Measurements from ENCODE around the gene MYH9.
"Not testable (repeated sequence)": the region's sequence is repeated elsewhere in the genome, so short reads cannot be mapped to it uniquely, and the experiment has no call there.

Gene MYH9

DNA sequence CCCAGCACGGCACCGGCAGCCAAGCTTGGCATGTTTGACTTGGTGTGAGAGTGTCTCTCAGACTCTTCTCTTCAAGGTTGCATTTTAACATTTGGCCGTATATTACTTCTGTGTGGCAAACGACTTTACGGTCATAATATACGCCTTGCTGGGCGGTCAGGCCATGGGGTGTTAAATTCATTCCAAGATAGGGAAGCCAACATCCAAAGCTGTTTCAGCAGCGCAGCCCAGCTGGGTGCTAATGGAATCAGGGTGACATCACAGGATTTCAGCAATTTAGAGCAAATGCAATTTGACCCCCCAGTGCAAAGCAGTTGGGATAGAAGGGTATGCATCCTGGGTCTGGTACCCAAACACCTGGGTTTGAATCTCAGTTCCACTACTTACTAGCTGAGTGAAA is 16.7 kb upstream of the MYH9 start:
- Mint-ChIP-seq H3K4me3 (no peak overlapping the region), H3K27me3 (no peaks in the 10 kb centered on the region), H3K27ac (no peak overlapping the region)

DNA sequence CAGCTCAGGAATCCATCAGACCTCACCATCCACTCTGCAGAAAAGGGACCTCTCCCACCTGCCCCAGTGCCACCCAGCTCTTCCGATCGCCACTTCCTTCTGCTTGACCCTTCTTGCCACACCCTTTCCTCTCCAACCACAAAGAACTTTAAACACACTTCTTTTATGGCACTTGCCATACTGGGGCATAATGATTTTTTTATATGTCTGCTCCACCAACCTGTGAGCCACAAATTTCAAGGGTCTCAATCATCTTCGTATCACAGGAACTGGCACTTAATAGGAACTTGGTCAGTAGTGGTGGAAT is 11.7 kb upstream of the MYH9 start:
- H3K27me3 Mint-ChIP-seq: no peaks in the 10 kb centered on the region
- no peak overlapping the region for H3K4me3 Mint-ChIP-seq
- no peaks in the 10 kb centered on the region for H3K36me3 Mint-ChIP-seq (ENCODE audit: low read depth)
- no peak overlapping the region for H3K27ac Mint-ChIP-seq
- no peaks in the 10 kb centered on the region for H3K9me3 Mint-ChIP-seq
- H3K4me1 Mint-ChIP-seq (ENCODE audit: low read depth): peaks cover 26% of the 10 kb centered on the region

More for the DNA sequence above, 16.7 kb upstream of the MYH9 start:
- H3K4me1 Mint-ChIP-seq (ENCODE audit: low read depth): peaks cover 48% of the 10 kb centered on the region
- H3K36me3 Mint-ChIP-seq (ENCODE audit: low read depth): no peaks in the 10 kb centered on the region
- no peaks in the 10 kb centered on the region for H3K9me3 Mint-ChIP-seq

- no peaks in the 10 kb centered on the region for H3K27me3 Mint-ChIP-seq
- no peaks in the 10 kb centered on the region for H3K36me3 Mint-ChIP-seq (ENCODE audit: low read depth)
- H3K4me3 Mint-ChIP-seq: no peak overlapping the region
- no peak overlapping the region for H3K27ac Mint-ChIP-seq
- H3K9me3 Mint-ChIP-seq: no peaks in the 10 kb centered on the region
- peaks cover 23% of the 10 kb centered on the region for H3K4me1 Mint-ChIP-seq (ENCODE audit: low read depth)
These were observed 11.1 kb upstream of the MYH9 start for GRCh38 chr22:36398601-36399471.

GRCh38 chr22:36397131-36398093 is 9.6 kb upstream of the MYH9 start:
- H3K27me3 Mint-ChIP-seq: no peaks in the 10 kb centered on the region
- no peak overlapping the region for H3K27ac Mint-ChIP-seq
- H3K4me3 Mint-ChIP-seq: no peak overlapping the region
- peaks cover 22% of the 10 kb centered on the region for H3K4me1 Mint-ChIP-seq (ENCODE audit: low read depth)
- no peaks in the 10 kb centered on the region for H3K9me3 Mint-ChIP-seq
- H3K36me3 Mint-ChIP-seq (ENCODE audit: low read depth): no peaks in the 10 kb centered on the region

GRCh38 chr22:36395915-36396314 is 8.1 kb upstream of the MYH9 start:
- Mint-ChIP-seq H3K27ac (no peak overlapping the region), H3K4me3 (no peak overlapping the region), H3K27me3 (no peaks in the 10 kb centered on the region), H3K9me3 (no peaks in the 10 kb centered on the region), H3K36me3 (ENCODE audit: low read depth) (no peaks in the 10 kb centered on the region), H3K4me1 (ENCODE audit: low read depth) (peaks cover 25% of the 10 kb centered on the region)

GRCh38 chr22:36395055-36395849 is 7.5 kb upstream of the MYH9 start:
- no peaks in the 10 kb centered on the region for H3K36me3 Mint-ChIP-seq (ENCODE audit: low read depth)
- no peaks in the 10 kb centered on the region for H3K27me3 Mint-ChIP-seq
- peaks cover 30% of the 10 kb centered on the region for H3K4me1 Mint-ChIP-seq (ENCODE audit: low read depth)
- peak overlapping the region; percentile 51 for H3K27ac Mint-ChIP-seq
- no peaks in the 10 kb centered on the region for H3K9me3 Mint-ChIP-seq
- no peak overlapping the region for H3K4me3 Mint-ChIP-seq

DNA sequence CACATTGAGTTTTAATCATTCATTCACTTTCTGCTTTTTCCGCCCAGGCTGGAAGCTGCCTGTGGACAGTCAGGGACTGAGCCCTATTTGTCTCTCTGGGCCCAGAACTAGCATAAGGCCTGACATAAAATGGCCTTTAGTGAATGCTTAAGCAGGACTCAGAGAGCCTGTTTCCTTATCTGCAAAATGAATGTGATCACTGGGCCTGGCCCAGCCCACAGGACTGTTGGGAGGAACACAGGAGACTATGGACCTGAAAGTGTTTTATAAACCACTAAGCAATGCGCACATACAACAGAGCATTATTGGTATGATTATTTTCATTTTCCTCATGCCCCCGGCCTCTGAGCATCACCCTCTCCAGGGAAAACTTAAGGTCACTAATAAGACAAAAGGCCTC is 3.9 kb upstream of the MYH9 start:
- Mint-ChIP-seq H3K4me3 (no peak overlapping the region), H3K27ac (peak overlapping the region; percentile 36)

GRCh38 chr22:36389122-36389521 is 1.4 kb upstream of the MYH9 start:
- H3K27ac Mint-ChIP-seq, H3K9me3 Mint-ChIP-seq, H3K27me3 Mint-ChIP-seq: not testable (repeated sequence)
- Mint-ChIP-seq H3K36me3 (ENCODE audit: low read depth) (peaks cover 23% of the 10 kb centered on the region), H3K4me3 (peak overlapping the region; percentile 92), H3K4me1 (ENCODE audit: low read depth) (peaks cover 36% of the 10 kb centered on the region)

More for the DNA sequence above, 3.9 kb upstream of the MYH9 start:
- Mint-ChIP-seq H3K9me3 (no peaks in the 10 kb centered on the region), H3K36me3 (ENCODE audit: low read depth) (peaks cover 2% of the 10 kb centered on the region), H3K4me1 (ENCODE audit: low read depth) (peaks cover 24% of the 10 kb centered on the region), H3K27me3 (no peaks in the 10 kb centered on the region)

DNA sequence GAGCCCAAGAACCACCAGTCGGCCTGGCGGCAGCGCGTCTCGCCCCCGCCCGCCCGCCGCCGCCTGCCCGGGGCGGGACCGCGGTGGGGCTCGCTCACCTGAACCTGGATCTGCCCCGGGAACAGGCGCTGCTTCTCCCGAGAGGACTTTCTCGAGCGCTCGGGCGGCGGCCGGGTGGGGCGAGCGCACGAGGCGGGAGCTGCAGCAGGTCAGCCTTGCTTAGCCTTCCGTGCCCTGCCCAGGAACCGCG is 133 bp downstream of the MYH9 start:
- H3K36me3 Mint-ChIP-seq (ENCODE audit: low read depth): peaks cover 30% of the 10 kb centered on the region
- H3K4me3 Mint-ChIP-seq: peak overlapping the region; percentile 92
- peaks cover 48% of the 10 kb centered on the region for H3K4me1 Mint-ChIP-seq (ENCODE audit: low read depth)
- no peaks in the 10 kb centered on the region for H3K9me3 Mint-ChIP-seq
- H3K27ac Mint-ChIP-seq: peak overlapping the region; percentile 74
- no peaks in the 10 kb centered on the region for H3K27me3 Mint-ChIP-seq

DNA sequence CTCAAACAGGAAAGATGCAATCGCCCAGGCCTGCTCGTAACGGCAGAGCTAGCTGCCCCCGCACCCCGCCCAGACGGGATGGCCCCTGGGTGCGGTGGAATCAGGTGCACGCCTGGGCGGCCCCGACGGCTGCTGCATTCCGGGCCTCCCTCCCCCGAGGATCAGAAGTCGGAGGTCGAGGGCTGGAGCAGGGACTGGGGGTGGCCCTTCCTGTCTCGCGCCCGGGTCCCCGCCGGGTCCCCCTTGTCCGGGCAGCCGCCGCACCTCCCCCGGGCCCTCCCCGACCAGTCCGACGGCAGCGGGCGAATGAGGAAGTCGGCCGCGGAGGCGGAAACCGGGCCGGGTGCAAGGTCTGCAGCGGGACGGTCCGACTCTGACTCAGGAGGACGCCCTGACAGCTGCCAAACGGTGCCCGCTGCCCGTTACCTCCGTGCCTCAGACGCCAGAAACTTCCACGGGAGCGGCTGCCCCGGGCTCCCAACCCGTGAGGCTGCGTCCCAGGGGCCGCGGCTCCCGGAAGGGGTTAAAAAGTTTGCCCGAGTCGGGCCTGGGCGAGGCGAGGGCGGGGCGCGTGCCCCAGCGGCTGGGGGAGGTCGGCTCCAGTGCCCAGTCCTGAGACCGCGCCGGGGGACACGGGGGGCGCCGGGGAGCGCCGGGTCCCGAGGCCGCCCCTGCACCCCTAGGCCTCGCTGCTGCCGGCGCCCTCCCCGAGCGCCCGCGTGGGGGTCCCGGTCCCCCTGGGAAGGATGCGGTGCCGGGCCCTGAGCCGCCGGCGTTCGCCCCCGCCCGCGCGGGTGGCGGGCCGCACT is 663 bp downstream of the MYH9 start:
- peak overlapping the region; percentile 99 for H3K27ac Mint-ChIP-seq
- H3K9me3 Mint-ChIP-seq: no peaks in the 10 kb centered on the region
- H3K36me3 Mint-ChIP-seq (ENCODE audit: low read depth): peaks cover 30% of the 10 kb centered on the region
- peaks cover 53% of the 10 kb centered on the region for H3K4me1 Mint-ChIP-seq (ENCODE audit: low read depth)
- no peaks in the 10 kb centered on the region for H3K27me3 Mint-ChIP-seq
- peak overlapping the region; percentile 94 for H3K4me3 Mint-ChIP-seq

DNA sequence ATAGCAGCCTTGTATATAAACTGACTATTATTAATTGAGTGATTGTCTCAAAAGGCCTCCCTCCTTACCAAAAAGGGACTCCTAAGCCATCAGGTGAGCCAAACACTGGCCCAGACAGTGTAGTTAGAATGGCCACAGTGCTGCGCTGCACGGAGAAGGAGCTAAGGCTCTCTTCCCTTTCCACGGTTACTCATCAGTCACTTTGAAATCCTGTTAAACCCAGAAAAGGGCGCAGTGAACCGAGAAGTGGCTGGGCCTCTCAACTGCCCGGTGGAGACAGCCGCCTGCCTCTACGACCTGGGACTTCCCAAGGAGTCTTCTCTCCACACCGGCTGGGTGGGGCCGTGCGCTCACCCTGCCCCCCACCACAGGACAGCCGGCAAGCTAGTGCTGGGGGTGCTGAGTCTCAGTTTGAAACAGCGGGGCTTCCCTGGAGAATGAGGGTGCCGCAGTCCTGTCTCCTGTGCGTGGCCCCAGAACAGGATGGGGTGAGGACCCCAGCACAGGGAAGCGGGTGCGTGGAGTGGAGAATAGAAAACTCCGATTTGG is 1.3 kb downstream of the MYH9 start:
- peaks cover 35% of the 10 kb centered on the region for H3K36me3 Mint-ChIP-seq (ENCODE audit: low read depth)
- no peaks in the 10 kb centered on the region for H3K9me3 Mint-ChIP-seq
- peak overlapping the region; percentile 99 for H3K27ac Mint-ChIP-seq
- peaks cover 58% of the 10 kb centered on the region for H3K4me1 Mint-ChIP-seq (ENCODE audit: low read depth)
- no peaks in the 10 kb centered on the region for H3K27me3 Mint-ChIP-seq
- H3K4me3 Mint-ChIP-seq: peak overlapping the region; percentile 94

- Mint-ChIP-seq H3K9me3 (no peaks in the 10 kb centered on the region), H3K36me3 (ENCODE audit: low read depth) (peaks cover 38% of the 10 kb centered on the region), H3K27ac (peak overlapping the region; percentile 99), H3K4me1 (ENCODE audit: low read depth) (peaks cover 63% of the 10 kb centered on the region), H3K27me3 (no peaks in the 10 kb centered on the region), H3K4me3 (peak overlapping the region; percentile 94)
These were observed 2.0 kb downstream of the MYH9 start for GRCh38 chr22:36385491-36386350.

GRCh38 chr22:36384766-36385481 is 2.8 kb downstream of the MYH9 start:
- H3K9me3 Mint-ChIP-seq: no peaks in the 10 kb centered on the region
- H3K27me3 Mint-ChIP-seq: no peaks in the 10 kb centered on the region
- peaks cover 65% of the 10 kb centered on the region for H3K4me1 Mint-ChIP-seq (ENCODE audit: low read depth)
- peaks cover 45% of the 10 kb centered on the region for H3K36me3 Mint-ChIP-seq (ENCODE audit: low read depth)
- H3K27ac Mint-ChIP-seq: peak overlapping the region; percentile 99
- peak overlapping the region; percentile 94 for H3K4me3 Mint-ChIP-seq
